HepG2 (cell line): Measurements from ENCODE around the gene WDR18. TPM values are rescaled to one million over a fixed set of nuclear protein-coding genes. Genes with fewer than 3 reads are reported as not detected.
A peak's percentile ranks its signal among the peaks of the same experiment; 100 is the strongest.

ENCODE experiments used
- CBX5 ChIP-seq: sonication (generic); formaldehyde crosslinking; IDR thresholded peaks from 2 replicates; pipeline ENCODE4 v1.4.0; 2020; ENCODE audit warnings: missing genetic modification reagents, borderline replicate concordance
- FOXM1 ChIP-seq: sonication (generic); formaldehyde crosslinking; IDR thresholded peaks from 2 replicates; pipeline ENCODE4 v1.5.0; 2020; ENCODE audit warnings: missing genetic modification reagents
- MIER2 ChIP-seq: IDR thresholded peaks from 2 replicates; pipeline ENCODE4 v1.6.1; 2016; ENCODE audit warnings: missing biosample characterization, missing genetic modification reagents
- PHF21A ChIP-seq: sonication (generic); formaldehyde crosslinking; IDR thresholded peaks from 2 replicates; pipeline ENCODE4 v1.5.0; 2020; ENCODE audit warnings: mild to moderate bottlenecking, missing genetic modification reagents
- PRPF4 ChIP-seq: fragments of 200-400 bp; formaldehyde crosslinking; IDR thresholded peaks from 2 replicates; pipeline ENCODE4 v1.6.1; 2016; ENCODE audit warnings: low read length, low read depth; ENCODE audit not compliant: poor library complexity, severe bottlenecking
- RARA ChIP-seq: IDR thresholded peaks from 2 replicates; pipeline ENCODE4 v1.6.1; 2016; ENCODE audit warnings: missing genetic modification reagents, missing compliant biosample characterization
- RFXAP ChIP-seq: sonication (generic); formaldehyde crosslinking; IDR thresholded peaks from 2 replicates; pipeline ENCODE4 v1.4.0; 2020; ENCODE audit warnings: missing genetic modification reagents, borderline replicate concordance
- SIN3B ChIP-seq: fragments of 150-350 bp; IDR thresholded peaks from 2 replicates; pipeline ENCODE4 v1.6.1; 2014; ENCODE audit warnings: low read length
- TBL1XR1 ChIP-seq: fragments of 150-350 bp; IDR thresholded peaks from 2 replicates; pipeline ENCODE4 v1.6.1; 2014; ENCODE audit warnings: borderline replicate concordance, low read length; ENCODE audit not compliant: partially characterized antibody
- TEAD3 ChIP-seq: optimal IDR thresholded peaks from 2 replicates; pipeline ENCODE3; 2016; ENCODE audit warnings: borderline replicate concordance
- ZNF446 ChIP-seq: sonication (generic); formaldehyde crosslinking; IDR thresholded peaks from 2 replicates; pipeline ENCODE4 v1.5.0; 2020; ENCODE audit warnings: mild to moderate bottlenecking, missing genetic modification reagents
- ZNF619 ChIP-seq: sonication (generic); formaldehyde crosslinking; IDR thresholded peaks from 2 replicates; pipeline ENCODE4 v1.4.0; 2020; ENCODE audit warnings: mild to moderate bottlenecking, missing genetic modification reagents
- ZNF773 ChIP-seq: sonication (generic); formaldehyde crosslinking; IDR thresholded peaks from 2 replicates; pipeline ENCODE4 v1.4.0; 2020; ENCODE audit warnings: missing genetic modification reagents, borderline replicate concordance
- ZSCAN9 ChIP-seq: IDR thresholded peaks from 2 replicates; pipeline ENCODE4 v1.6.1; 2016; ENCODE audit warnings: borderline replicate concordance
- polyA plus RNA-seq, 8 experiments: library from polyadenylated mRNA; depleted of rRNA in 3 of 8; stranded (reverse) in 7 of 8; unstranded in 1 of 8; fragments of >200 nt; fragmentation: Illumina TruSeq in 4 of 8; extraction: Trizol in 4 of 8; gene quantifications; 2 replicates each; pipeline versions ENCODE4 v1.2.1 to v1.2.3, GENCODE V29; 2011 to 2016; ENCODE audit warnings: low read depth in 4 of 8, missing spikeins in 1 of 8, mixed read lengths in 1 of 8; ENCODE audit not compliant: insufficient read depth in 1 of 8
- total RNA-seq, 5 experiments: library from RNA; depleted of rRNA; stranded (reverse); fragments of >200 nt; fragmentation: Illumina TruSeq; extraction: Trizol; gene quantifications; 2 replicates each; pipeline ENCODE4 v1.2.3, GENCODE V29; 2016; ENCODE audit warnings: low read depth in 1 of 5
- TF ChIP-seq, protein P1 (sequence below): IDR thresholded peaks from 2 replicates; pipeline ENCODE4 v1.6.1; 2012; ENCODE audit warnings: inconsistent platforms
- TF ChIP-seq, protein P2 (sequence below): sonication (generic); formaldehyde crosslinking; IDR thresholded peaks from 2 replicates; pipeline ENCODE4 v1.5.1; 2020; ENCODE audit warnings: missing genetic modification reagents, mild to moderate bottlenecking, borderline replicate concordance
- TF ChIP-seq, protein P3 (sequence below): sonication (generic); formaldehyde crosslinking; IDR thresholded peaks from 2 replicates; pipeline ENCODE4 v1.4.0; 2020; ENCODE audit warnings: missing genetic modification reagents
- TF ChIP-seq, protein P4 (sequence below): sonication (generic); formaldehyde crosslinking; conservative IDR thresholded peaks from 2 replicates; pipeline ENCODE4 v1.8.0; 2022; ENCODE audit warnings: mild to moderate bottlenecking, moderate library complexity, missing genetic modification reagents
- TF ChIP-seq, protein P5 (sequence below): sonication (generic); formaldehyde crosslinking; IDR thresholded peaks from 2 replicates; pipeline ENCODE4 v1.4.0; 2020; ENCODE audit warnings: missing genetic modification reagents

Gene WDR18
- total and polyA plus RNA-seq, 2 of the 13 experiments (the other 11 are each of a cell fraction or from before 2014, with no cell fraction given) = 36.4 to 47.6 TPM

DNA sequence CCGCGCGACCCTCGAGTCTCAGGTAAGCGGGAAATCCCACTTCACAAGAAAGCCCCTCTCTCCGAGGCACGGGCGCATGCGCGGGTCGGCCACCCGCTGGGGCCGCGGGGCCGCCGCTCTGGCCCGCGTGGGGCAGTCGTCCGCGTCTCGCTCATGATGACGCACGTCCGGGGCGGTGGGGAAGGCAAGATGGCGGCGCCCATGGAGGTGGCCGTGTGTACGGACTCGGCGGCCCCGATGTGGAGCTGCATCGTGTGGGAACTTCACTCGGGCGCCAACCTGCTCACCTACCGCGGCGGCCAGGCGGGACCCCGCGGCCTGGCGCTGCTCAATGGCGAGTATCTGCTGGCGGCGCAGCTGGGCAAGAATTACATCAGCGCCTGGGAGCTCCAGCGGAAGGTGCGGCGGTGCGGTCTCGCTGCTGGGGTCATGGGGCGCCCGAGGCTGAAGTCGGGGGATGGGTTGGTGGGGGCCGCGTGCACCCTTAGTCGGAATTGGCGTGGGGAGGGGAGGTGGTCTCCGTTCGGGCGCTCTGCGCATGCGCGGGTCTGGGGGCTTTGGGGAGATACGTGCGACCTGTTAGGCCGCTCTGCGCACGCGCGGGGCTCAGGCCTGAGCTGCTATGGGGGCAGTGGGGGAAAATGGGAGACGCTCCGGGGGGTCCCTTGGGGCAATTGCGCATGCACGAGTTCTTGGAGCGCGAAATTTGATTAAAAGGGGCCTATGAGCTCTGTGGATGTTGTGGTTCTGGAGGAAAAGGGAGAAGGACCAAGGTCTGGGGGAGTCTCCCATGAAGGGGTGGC, at the start of gene WDR18 (continued):
- TF ChIP-seq ZNF619 = peak; percentile 69; the same call in 1 of the 2 replicates
- TF ChIP-seq MIER2 (CRISPR knock-in tag) = no peak
- TF ChIP-seq FOXM1 (CRISPR knock-in tag) = no peak
- TF ChIP-seq SIN3B = peak; percentile 89
- peak; percentile 47; the same call in 1 of the 2 replicates for TF ChIP-seq RARA (CRISPR knock-in tag)
- no peak for TF ChIP-seq CBX5 (CRISPR knock-in tag)
- 0 out of 2 replicates have a peak, but pooled peaks have one; percentile 51 for TF ChIP-seq RFXAP (CRISPR knock-in tag)
- TF ChIP-seq TEAD3 (CRISPR knock-in tag) = peak; percentile 36
- TF ChIP-seq, protein P1, sequence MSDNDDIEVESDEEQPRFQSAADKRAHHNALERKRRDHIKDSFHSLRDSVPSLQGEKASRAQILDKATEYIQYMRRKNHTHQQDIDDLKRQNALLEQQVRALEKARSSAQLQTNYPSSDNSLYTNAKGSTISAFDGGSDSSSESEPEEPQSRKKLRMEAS = peak; percentile 92
- peak; percentile 38; the same call in 1 of the 2 replicates for TF ChIP-seq PHF21A (CRISPR knock-in tag)
- TF ChIP-seq, protein P2, sequence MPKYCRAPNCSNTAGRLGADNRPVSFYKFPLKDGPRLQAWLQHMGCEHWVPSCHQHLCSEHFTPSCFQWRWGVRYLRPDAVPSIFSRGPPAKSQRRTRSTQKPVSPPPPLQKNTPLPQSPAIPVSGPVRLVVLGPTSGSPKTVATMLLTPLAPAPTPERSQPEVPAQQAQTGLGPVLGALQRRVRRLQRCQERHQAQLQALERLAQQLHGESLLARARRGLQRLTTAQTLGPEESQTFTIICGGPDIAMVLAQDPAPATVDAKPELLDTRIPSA (CRISPR knock-in tag) = no peak
- TF ChIP-seq, protein P3, sequence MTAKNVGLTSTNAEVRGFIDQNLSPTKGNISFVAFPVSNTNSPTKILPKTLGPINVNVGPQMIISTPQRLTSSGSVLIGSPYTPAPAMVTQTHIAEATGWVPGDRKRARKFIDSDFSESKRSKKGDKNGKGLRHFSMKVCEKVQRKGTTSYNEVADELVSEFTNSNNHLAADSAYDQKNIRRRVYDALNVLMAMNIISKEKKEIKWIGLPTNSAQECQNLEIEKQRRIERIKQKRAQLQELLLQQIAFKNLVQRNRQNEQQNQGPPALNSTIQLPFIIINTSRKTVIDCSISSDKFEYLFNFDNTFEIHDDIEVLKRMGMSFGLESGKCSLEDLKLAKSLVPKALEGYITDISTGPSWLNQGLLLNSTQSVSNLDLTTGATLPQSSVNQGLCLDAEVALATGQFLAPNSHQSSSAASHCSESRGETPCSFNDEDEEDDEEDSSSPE = peak; percentile 73
- TF ChIP-seq TBL1XR1 = no peak
- TF ChIP-seq, protein P4, sequence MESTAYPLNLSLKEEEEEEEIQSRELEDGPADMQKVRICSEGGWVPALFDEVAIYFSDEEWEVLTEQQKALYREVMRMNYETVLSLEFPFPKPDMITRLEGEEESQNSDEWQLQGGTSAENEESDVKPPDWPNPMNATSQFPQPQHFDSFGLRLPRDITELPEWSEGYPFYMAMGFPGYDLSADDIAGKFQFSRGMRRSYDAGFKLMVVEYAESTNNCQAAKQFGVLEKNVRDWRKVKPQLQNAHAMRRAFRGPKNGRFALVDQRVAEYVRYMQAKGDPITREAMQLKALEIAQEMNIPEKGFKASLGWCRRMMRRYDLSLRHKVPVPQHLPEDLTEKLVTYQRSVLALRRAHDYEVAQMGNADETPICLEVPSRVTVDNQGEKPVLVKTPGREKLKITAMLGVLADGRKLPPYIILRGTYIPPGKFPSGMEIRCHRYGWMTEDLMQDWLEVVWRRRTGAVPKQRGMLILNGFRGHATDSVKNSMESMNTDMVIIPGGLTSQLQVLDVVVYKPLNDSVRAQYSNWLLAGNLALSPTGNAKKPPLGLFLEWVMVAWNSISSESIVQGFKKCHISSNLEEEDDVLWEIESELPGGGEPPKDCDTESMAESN (CRISPR knock-in tag) = peak; percentile 52; the same call in 1 of the 2 replicates
- TF ChIP-seq, protein P5, sequence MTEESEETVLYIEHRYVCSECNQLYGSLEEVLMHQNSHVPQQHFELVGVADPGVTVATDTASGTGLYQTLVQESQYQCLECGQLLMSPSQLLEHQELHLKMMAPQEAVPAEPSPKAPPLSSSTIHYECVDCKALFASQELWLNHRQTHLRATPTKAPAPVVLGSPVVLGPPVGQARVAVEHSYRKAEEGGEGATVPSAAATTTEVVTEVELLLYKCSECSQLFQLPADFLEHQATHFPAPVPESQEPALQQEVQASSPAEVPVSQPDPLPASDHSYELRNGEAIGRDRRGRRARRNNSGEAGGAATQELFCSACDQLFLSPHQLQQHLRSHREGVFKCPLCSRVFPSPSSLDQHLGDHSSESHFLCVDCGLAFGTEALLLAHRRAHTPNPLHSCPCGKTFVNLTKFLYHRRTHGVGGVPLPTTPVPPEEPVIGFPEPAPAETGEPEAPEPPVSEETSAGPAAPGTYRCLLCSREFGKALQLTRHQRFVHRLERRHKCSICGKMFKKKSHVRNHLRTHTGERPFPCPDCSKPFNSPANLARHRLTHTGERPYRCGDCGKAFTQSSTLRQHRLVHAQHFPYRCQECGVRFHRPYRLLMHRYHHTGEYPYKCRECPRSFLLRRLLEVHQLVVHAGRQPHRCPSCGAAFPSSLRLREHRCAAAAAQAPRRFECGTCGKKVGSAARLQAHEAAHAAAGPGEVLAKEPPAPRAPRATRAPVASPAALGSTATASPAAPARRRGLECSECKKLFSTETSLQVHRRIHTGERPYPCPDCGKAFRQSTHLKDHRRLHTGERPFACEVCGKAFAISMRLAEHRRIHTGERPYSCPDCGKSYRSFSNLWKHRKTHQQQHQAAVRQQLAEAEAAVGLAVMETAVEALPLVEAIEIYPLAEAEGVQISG (CRISPR knock-in tag) = peak; percentile 99
- no peak for TF ChIP-seq ZNF773 (CRISPR knock-in tag)
- TF ChIP-seq ZNF446 = peak; percentile 77; the same call in 1 of the 2 replicates
- TF ChIP-seq PRPF4 = no peak
- no peak for TF ChIP-seq ZSCAN9 (CRISPR knock-in tag)
